Measurements from ENCODE around the gene DBN1.

The DBN1 gene

GRCh38 chr5:177472460-177473442 is 683 bp downstream of the DBN1 start:
- DNase-seq: peak; percentile 24

DNA sequence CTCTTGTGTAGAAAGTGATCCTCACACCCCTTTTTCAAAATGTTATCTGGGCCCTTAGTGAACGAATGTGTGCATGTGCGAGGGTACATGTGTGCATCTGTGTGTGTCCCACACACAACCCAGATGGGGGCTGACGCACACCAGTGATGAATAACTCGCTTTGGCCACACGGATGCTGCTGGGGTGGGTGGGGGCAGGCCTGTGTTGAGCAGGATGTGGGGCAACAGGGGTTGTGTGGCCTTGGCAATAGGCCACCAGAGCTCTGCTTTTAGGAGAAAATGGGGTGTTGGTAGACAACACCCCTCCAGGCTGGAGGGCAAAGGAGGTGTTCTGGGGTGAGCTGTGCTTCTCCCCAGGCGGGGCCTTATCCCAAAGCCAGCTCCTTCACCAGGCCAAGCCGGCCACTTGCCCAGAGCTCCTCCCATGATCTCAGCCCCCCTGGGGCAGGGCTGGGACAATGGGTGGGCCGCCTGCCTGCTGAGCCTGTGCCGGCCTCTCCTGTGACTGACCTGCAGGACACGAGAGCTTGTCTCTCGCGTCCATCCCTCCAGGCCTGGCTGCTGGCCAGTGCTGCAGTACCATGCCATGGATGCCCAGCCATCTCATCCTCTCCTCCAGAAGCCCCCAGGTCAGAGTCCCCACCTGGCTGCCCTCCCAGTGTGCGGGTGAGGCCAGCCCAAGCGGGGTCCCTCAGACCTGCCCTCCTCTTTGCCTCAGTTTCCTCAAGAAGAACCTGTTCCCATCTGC is 1.7 kb downstream of the DBN1 start:
- DNase-seq: no peak

DNA sequence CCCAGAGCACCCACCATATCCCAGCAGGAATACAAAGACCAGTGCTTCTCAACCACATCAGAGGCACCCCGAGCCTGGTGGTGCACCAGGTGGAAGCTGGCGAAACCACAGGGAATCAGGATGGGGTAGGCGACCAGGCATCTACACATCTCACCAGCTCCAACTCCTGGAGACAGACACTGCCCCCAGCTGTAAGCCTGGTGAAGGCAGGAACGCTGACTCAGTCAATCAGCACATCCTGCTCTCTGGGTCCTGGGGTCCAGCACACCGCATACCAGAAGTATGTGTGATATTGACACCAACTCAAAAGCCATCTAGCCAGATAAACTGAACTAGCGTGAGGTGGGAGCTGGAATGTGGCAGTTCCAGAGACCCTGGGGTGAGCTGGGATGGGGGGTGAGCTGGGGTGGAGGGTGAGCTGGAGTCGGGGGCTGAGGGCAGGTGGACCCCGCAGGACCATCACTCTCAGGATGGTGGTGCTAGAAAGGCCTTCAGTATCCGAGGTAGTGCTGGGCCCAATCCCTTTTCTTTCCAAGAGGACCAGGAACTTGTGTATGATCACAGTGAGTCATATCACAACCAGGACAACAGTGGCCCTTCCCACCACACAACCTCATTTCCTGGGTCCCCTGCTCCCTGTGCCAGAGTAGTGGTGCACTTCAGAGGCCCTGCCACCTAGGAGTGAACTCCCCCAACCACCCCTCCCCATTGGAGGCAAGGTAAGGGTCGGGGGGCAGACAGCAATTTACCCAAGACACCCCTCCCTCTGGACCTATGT is 2.5 kb downstream of the DBN1 start:
- DNase-seq: no peak

DNA sequence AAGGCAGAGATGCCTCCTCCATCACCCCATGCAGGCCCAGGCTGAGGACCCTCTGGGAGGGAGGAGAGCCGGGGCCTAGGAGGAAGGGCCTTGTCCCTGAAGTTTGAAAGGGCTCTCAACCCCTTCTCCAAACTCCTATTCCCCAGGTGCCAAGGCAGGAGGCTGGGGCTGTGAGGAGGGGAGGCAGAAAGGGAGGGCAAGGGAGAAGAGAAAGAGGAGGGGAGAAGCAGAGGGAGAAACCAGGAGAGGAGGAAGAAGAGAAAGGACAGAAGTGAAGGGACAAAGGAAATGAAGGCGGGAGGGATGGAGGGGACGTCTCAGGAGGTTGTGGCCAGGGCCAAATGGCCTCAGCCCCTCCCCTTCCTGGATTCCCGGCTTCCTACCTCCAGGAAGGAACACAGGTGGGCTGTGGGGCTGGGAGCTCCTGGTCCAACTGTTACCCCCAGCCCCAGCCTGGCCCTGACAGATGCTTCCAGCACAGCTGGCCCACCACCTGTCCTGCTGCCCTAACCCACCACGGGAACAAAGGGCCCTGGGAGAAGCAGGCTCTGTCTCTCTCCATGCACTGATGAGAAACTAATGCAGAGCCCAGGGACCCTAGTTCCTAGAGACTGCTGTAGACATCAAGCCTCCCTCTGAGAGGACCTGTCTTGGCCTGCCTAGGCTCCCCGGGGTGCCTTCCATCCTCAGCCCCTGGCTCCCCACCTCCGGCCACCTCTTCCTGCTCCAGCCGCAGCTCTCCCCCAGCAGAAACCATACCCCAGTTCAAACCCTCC is 3.5 kb downstream of the DBN1 start:
- DNase-seq: no peak

DNA sequence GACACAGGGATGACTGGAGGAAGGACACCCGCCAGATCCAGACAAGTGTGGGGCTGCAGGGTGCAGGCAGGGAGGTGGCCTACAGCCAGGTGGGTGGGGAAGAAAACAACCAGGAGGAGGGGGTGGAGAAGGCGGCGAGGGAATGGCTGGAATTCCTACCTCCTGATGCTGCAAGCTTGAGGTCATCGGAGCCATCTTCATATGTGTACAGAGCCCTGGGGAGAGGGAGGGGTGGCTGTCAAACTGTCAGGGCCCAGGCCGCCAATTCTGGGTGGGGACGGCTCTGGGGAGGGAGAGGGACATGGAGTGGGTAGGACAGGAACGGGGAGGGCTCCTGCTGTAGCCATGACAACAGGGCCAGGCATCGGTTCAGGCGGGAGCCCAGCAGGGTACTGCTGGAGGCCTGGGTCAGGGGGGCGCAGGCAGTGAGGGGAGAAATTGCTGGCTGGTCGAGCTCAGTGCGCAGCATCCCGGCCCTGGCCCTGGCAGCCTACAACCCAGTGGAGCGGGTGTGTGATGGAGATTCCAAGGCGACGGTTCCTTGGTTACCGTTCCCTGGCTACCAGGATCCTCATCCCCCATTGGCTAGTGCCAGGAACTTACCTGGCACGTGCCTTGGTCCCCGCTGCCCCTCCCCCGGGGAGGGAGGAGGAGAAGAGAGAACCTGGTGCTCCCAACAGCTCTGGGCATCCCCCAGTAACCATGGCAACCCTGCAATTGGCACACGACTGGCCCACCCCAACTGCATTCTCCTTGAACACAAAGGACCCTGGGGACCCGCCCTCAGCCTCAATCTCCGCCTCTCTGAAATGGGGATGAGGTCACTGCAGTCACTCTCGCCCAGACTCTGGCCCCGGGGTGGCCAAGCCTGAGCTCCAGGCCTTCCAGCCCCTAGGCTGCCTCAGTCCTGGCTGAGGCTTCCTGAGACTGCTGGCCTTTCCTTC is 4.5 kb downstream of the DBN1 start:
- DNase-seq: no peak

GRCh38 chr5:177468329-177468684 is 5.1 kb downstream of the DBN1 start:
- DNase-seq: no peak

DNA sequence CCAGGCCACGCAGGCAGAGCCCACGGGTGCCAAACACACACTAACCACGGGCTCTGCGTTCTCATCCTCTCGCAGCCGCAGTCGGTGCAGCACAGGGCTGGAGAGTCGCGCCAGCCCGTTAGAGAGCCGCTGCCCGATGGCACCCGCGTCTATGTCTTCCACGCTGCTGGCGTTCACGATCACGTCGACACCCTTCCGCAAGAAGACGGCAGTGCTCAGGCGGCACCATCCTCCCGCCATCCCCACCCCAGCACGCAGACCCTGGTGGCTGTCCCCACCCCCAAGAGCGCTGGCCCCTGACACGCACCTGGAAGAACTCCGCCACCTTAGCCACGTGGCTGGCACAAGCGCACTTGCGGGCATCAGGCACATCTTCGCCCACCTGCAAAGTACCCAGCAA is 6.0 kb downstream of the DBN1 start:
- DNase-seq: no peak

GRCh38 chr5:177466861-177467260 is 6.6 kb downstream of the DBN1 start:
- DNase-seq: no peak

DNA sequence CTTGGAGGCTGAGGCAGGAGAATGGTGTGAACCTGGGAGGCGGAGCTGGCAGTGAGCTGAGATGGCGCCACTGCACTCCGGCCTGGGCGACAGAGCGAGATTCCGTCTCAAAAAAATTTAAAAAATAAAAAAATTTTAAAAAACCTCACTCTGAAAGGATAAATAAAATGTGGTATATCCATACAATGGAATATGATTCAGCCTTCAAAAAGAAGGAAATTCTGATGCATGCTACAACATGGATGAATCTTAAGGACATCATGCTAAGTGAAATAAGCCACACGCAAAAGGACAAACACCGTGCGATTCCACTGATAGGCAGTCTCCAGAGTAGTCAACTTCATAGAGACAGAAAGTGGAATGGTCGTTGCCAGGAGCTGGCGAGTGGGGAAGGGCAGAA is 8.4 kb downstream of the DBN1 start:
- no peak for DNase-seq

- DNase-seq: no peak
These were observed 11.3 kb downstream of the DBN1 start for GRCh38 chr5:177462021-177462670.

DNA sequence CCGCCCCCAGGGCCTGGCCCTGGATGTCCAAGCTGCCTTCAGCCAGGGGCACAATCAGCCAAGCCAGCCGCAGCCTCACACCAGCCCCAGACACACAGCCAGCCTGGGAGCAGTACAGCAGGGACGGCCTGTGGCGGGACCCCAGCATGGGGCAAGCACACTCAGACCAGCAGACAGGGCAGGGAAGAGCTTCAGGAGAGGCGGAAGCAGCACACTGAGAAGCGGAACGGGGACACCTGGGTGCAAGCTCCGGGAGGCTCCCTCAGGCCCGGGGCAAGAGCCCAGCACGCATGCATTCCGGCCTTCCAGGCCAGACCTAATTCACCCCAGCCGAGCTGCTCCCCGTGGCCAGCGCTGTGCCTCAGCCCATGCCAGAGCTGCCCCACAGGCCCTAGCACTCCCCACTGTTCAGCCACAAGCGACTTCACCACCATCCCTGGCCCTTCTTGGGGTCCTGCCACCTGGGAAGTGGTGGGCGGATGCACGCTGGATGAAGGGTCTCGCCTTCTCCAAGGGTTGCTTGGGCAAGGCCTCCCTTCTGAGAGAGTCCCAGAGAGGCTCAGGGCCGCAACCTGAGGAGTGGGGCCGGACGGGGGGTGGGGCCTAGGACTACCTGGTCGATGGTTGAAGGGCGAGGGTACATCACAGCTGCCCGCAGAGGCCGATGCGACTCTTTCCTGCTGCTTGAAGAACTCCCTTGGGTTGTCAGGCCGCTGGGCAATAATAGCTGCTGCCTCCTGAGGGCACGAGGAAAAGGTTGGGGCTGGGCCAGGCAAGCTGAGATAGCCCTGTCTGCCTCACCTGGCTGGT is 13.4 kb downstream of the DBN1 start:
- no peak for DNase-seq

- no peak for DNase-seq
These were observed 14.1 kb downstream of the DBN1 start for GRCh38 chr5:177459357-177459756.

DNA sequence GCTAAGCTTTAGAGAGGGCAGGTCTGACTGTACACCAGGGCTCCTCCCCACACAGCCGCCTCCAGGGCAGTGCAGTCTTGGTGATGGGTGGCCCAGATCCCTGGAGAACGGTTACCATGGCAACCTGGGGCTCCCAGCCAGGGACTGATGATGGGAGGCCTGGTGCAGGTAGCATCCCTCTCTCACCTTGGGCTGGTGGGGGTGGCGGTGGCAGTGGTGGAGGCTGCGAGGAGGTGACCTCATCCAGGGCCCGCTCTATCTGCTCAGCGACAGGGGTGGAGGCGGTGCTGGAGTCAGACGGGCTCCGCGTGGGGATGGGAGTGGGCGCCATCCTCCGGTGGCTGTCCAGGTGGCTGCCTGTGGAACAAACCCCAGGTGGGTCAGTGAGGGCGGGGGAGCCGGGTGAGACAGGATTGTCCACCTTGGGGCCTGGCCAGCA is 14.5 kb downstream of the DBN1 start:
- no peak for DNase-seq

DNA sequence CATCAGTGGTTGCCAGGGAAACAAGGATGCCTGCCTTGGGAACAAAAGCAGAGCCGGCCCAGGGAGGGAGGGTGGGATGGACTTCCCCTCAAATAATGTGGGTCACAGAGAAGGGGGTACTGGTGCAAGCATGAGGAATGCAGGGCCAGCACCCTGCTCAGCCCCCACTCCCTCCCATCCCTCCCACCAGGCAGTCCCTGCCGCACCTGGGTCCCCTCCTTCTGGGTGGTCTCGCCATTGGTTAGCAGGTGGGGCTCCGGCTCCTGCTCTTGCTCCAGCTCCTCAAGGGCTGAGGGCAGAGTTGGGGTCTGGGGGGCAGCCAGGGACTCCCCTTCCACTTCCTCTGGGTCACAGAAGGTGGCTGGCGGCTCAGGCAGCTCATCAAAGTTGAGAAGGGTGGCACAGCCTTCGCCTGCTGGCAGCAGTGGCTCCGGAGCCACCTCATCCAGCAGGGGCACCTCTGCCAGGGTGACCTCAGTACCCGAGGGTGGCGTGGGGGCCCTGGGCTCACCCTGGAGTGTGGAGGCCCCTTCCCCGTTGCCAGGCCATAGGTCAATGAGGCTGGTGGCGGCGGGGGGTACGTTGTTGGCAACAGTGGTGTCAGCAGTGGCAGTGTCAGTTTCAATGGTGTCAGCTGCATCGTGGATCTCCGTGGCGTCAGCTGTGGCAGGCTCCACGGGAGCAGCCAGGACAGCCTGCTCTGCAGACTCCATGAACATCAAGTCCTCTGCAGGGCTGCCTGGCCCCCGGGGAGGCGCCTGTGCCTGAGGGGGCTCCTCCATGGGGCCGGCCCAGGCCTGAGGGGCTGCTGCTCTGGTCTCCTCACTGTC is 15.4 kb downstream of the DBN1 start:
- no peak for DNase-seq

DNA sequence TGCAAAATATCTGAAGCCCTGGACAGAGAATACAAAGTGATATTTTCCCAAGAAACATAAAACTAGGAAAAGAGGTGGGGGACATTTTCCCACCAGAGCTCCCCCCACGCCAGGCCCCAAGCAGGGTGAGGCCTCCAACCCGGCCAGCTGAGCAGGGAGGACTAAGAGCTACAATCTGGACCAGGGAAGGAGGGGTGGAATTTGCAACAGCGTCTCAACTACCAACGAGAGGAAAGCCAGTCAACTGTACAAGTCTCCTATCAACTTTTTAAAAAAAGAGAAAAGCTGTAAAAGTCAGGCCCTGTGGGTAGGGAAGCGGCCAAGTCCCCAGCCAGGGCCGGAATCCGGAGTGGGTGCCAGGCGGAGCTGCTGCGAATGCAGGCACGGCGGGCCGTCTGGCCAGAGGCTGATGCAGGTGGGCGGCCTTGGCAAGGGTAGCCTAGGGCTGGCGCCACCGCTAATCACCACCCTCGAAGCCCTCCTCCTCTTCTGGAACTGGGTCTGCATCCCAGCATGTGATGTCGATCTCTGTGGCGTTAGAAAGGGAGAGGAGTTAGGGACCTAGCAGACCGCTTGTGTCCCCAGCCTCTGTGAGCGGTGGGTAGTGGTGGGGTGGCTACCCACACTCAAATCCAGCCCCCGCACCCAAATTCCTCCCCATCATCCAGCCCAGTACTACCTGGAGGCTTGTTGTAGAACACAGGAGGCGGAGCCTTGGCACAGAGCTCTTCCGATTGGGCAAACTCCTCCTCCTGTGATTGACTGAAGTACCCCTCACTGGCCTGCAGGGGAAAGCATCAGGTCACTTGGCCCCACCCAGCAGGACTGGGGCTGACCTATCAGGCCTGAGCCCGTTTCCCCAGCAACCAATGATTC is 16.2 kb downstream of the DBN1 start:
- peak; percentile 57 for DNase-seq

GRCh38 chr5:177456591-177456964 is 16.9 kb downstream of the DBN1 start:
- no peak for DNase-seq

DNA sequence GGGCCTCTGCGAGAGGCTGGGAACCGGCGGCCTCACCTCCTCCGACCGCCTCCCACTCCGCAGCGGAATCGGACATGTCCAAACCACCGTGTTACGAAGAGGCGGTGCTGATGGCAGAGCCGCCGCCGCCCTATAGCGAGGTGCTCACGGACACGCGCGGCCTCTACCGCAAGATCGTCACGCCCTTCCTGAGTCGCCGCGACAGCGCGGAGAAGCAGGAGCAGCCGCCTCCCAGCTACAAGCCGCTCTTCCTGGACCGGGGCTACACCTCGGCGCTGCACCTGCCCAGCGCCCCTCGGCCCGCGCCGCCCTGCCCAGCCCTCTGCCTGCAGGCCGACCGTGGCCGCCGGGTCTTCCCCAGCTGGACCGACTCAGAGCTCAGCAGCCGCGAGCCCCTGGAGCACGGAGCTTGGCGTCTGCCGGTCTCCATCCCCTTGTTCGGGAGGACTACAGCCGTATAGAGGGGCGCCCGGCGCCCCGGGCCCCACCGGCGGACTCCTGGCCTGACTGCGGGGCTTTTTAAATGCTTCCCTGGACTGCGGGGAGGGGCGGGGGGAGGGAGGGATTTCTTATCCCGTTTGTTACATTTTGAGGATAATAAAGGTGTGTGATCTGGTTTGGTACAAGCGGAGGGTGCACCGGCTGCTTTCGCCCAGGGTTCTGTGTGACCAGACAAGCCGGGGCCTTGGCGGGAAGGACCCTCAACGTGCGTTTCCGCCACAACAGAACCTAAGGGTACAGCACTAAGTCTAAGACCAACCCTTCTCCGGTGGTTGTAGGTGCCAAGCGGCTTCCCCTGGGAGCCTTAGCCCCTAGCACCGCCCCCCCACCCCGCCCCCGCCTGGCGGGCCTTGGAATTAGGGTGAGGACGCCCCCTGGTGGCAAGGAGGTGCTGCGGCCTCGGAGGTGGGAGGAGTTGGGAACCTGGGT is 17.5 kb downstream of the DBN1 start:
- peak; percentile 55 for DNase-seq
